Measurements from ENCODE around the gene TNIP2.
"Not testable (repeated sequence)": the region's sequence is repeated elsewhere in the genome, so short reads cannot be mapped to it uniquely, and the experiment has no call there.

Gene TNIP2

DNA sequence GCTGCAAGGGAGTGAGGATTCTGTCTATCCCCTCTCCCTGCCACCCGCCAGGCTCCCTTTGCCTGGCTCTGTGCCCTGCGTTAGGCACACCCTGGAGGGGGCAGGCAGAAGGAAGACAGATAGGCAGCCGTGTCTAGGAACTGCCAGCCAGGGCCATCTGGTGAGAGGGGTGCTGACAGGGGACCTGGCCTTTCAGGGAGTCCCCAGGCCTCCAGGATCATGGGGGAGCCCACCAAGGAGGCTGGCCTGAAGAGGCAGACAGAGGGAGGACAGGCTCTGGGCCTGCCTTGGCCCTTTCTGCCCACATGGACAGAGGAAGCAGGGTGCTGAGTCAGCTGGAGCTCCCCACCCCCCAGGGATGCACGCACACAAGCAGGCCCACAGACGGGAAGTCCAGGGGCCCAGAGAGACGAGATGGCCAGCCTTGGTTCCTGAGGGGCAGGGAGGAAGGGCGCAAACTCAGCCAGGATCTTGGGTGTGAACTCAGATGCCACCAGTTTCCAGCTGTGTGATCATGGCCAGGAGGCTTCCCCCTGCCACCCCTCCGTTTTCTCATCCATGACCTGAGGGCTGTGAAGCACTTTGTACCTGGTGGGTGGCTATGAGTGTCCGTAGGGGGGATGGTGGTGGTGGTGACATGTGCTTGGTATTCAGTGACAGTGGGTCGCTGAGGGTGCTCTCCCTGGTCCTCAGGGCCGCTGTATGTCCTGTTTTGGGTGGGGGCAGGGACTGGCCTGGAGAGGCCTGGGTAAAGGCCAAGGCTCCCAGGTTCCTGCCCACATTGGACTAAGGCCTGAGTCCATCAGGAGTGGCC is 38.6 kb upstream of the TNIP2 start:
- no peak for DNase-seq (ENCODE audit: low read depth)

DNA sequence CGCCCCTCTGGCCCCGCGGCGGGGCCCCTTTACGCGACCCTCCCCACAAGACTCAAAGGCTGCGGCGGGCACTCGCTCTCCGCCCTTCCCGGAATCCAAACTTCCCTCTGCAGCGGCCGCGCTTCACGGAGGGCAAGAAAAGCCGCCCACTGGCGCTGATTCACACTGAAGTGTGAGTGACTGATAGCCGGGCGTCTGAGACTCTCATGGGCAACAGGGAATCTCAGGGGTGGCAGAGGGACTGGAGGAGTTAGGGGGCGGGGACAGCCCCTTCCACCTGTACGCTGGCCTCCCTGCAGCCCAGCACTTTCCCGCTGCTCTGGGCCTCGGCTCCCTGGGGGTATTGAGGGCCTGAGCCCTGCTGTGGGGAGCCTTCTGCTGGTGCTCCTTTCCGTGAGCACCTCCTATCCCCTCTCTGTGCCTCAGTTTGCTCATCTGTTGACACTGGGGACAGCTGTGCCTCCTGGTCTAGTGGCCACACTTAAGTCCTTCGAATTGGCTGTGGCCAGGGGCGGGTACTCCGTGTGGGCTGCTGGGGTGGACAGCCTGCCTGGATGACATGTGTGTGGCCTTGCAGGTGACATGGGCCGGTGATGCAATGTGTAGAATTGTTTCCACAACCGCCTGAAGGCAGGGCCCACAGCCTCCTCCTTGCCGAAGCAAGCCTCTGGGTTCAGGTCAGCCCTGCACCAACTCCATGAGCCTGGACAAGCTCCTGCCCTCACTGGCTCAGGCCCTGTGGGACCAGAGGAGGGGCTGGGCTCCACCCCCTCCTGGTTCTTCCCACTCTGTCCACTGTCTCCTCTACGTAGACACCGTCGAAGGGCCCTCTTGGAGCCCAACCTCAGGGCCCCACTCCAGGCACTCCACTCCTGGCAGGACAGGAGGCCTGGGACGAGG is 37.7 kb upstream of the TNIP2 start:
- no peak for DNase-seq (ENCODE audit: low read depth)

DNA sequence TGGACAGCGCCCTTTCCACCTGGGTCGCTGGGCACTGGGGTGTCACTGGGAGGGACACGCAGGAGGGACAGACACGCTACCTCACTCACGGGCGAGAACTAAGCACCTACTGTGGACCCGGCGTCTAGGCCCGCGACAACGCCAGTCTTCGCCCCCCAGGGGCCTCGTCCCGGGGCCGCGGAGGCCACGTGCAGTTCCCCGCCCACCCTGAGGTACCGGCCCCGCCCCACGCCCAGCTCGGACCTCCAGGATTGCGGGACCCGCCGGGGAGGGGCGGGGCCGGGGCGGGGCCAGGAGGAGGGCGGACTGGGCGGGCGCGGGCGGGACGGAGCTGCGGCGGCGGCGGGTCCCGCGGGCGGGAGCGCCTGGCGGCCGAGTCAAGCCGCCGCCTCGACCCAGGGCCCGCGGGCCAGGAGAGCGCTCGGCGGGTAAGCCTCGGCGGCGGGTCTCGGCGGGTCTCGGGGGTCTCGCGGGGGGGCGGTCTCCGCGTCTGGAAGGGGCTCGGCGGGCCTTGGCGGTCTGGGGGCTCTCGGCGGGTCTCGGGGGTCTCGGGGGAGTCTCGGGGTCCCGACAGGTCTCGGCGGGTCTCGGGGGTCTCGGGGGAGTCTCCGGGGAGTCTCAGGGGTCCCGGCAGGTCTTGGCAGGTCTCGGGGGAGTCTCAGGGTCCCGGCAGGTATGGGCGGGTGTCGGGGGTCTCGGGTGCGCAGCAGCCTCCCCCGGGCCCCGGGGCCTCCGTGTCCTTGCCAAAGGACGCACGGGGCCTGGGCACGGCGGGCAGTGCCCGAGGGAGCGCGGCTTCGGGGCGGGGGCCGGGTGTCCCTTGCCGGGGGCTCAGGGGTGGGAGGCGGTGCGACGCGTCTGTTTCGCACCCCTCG is 36.8 kb upstream of the TNIP2 start, which contains the start of gene SH3BP2:
Gene SH3BP2, plus strand, starts transcription at position 375 of the 875 bp plus-strand sequence. CDS start 27,533 bp downstream, outside the sequence.
- DNase-seq (ENCODE audit: low read depth) = no peak

DNA sequence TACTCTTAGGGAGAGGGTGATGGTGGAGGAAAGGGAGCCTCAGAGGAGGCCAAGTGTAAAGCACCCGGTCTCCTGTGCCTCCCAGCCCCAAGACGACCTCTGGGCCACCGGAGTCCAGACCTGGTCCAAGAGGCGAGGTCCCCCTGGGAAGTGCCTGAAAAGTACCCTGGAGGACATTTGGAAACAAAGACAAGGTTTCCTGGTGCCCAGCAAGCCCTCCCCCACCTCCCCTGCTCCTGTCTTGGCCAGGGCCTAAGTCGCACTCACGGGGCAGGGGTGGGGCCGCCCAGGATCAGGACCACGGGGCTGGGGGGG is 36.2 kb upstream of the TNIP2 start:
- no peak for DNase-seq (ENCODE audit: low read depth)

GRCh38 chr4:2791518-2792395 is 35.6 kb upstream of the TNIP2 start:
- no peak for DNase-seq (ENCODE audit: low read depth)

DNA sequence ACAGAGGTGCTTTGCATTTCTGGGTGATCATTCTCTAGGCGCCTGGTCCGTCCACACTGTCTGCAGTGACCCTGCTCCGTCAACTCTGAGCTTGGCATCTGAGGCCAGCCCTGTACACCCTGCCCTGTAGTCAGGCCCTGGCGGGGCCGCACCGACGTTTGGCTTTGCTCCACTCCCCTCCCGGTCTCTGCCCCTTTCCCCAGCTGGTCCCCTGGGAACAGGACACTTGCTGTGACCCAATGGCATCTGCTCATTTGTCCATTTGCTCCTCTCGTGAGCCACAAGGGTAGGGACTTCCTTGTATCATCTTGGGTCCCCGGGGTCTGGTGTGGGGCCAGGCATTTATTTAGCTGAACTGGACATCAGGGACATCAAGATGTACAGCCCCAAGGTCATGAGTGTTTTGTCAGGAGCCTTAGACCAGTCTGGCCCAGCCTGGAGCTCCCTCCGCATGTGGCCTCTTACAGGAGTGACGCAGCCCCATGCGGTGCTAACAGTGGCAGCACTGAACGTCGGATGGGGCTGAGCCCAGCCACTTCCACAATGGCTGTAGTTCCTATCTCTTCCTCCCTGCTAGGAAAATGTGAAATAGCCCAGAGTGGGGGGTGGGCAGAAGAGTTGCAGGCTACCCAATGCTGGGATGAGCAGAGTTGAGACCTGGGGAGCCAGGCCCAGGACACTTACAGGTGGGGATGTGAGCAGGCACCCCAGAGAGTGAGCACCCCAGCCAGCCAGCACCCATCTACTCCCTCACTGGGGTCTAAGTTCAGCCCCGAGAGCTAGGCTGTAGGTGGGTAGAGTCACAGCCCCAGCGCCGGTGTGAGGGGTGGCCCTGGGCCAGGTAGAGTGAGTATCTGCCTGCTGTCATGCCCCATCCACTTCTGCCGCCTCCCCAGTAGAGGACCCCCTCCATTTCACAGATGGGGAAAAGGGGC is 34.7 kb upstream of the TNIP2 start:
- no peak for DNase-seq (ENCODE audit: low read depth)

DNA sequence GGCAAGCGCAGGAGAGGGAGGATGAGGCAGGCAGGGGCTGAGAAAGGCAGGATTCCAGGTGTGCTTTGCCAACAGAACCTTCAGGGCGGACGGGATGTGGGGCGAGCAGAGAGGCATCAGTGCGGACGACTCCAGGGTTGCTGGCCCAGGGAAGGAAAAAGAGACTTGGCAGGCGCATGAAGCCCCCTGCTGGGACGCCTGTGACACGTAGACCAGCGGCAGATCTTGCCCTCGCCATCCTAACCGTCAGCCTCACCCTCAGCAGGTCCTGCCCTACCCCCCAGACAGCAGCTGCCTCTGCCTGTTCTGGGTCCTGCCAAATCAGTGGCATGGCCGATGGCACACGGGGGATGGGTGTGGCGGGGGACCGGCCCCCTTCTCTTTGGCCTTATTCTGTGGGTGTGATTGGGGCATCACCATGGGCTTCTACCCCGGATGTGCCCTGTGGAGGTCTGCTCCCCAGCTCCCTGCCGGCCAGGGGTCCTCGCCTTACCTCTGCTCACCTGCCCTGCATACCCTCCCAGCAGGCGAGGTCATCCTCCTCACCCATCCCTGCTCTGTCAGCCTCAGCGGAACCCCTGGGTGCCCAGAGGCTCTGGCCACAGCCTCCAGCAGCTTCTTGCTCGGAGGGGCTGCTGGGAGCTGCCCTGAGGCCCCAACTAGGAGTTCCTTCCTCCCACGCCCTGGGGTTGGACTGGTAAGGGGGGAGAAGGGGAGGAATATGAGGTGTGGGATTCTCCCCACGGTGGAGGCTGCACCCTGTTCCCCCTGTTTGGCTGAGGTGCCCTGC is 33.9 kb upstream of the TNIP2 start:
- no peak for DNase-seq (ENCODE audit: low read depth)

- no peak for DNase-seq (ENCODE audit: low read depth)
Observed at GRCh38 chr4:2789351-2789750, 33.2 kb upstream of the TNIP2 start.

- no peak for DNase-seq (ENCODE audit: low read depth)
Observed at GRCh38 chr4:2788532-2789103, 32.5 kb upstream of the TNIP2 start.

DNA sequence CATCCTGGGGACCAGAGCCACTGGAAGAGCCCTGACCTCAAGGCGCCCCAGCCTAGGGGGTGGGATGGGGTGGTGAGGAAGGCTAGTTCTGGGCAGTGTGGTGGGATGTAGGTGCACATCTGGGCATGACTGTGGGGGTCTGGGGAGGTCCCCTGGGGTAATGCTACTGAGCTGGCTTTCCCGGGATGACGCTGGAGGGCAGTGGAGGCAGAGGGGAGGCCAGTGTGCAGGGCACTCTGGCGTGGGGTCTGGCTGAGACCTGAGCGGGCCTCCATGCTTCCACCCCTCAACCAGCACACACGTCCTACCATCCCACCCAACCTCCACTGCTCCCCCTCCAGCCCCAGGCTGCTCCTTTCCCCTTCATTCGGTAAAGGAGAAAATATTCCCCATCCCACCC is 32.0 kb upstream of the TNIP2 start:
- DNase-seq (ENCODE audit: low read depth) = no peak

- no peak for DNase-seq (ENCODE audit: low read depth)
Observed at GRCh38 chr4:2787230-2788100, 31.3 kb upstream of the TNIP2 start.

DNA sequence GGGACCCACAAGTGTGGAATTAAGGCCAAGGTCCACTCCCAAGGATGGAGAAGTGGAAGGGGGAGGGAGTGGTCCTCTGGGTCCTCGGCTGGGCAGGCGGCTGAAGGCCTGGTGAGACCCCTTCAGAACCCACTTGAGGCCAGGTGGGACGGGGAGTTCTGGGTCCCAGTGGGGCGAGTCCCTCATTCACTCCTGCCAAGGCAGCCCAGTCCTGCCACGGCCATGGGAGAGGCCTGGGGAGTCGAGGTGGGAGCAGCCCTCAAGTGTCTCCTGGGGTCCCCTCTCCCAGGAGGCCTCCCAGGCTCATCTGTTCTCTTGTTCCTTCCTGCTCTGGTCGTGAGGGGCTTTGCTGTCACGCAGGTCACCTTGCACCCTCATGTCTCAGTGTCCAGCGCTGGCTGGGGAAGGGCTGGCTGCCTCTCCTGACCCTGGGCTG is 30.7 kb upstream of the TNIP2 start:
- DNase-seq (ENCODE audit: low read depth) = no peak

DNA sequence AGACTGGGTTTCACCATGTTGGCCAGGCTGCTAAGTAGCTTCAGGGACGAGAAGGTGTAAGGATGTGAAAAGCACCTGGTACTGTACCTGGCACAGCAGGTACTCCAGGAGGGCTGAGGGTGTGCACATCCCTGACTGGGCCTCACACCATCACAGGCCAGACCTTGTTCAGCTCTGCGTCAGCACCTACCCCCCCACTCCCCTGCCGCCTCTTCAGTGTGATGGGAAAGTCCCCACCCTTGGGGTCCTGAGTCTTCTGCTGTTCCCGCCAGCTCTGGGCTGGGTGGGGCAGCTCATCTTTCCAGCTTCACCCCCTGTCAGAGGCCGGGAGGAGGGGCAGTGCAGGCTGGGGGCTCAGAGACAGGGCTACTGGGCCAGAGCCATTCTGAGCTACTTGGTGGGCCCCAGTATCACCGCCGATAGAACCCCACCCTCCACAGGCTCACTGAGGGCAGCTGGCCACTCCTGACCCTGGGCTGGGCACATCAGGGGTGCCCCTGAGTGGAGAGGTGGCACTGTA is 30.1 kb upstream of the TNIP2 start:
- DNase-seq (ENCODE audit: low read depth) = peak; percentile 68

GRCh38 chr4:2785613-2786012 is 29.5 kb upstream of the TNIP2 start:
- DNase-seq (ENCODE audit: low read depth) = no peak

- no peak for DNase-seq (ENCODE audit: low read depth)
Observed at GRCh38 chr4:2783790-2784189, 27.7 kb upstream of the TNIP2 start.

GRCh38 chr4:2781911-2782310 is 25.8 kb upstream of the TNIP2 start:
- DNase-seq (ENCODE audit: low read depth) = no peak

DNA sequence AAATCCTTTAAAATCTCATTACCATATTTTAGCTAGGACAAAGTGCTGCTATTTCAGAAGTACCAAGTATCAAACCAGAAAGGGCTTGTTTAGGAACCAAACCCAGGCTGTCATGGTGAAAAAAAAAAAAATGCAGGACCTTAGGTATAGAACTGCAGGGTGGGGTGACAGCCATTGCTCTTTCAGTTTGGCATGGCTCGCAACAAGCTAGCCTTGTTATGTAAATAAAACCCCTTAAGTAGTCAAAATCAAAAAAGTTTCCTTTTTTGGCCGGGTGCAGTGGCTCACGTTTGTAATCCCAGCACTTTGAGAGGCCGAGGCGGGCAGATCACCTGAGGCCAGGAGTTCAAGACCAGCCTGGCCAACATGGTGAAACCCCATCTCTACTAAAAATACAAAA is 24.5 kb upstream of the TNIP2 start:
- not testable (repeated sequence) for DNase-seq (ENCODE audit: low read depth)

DNA sequence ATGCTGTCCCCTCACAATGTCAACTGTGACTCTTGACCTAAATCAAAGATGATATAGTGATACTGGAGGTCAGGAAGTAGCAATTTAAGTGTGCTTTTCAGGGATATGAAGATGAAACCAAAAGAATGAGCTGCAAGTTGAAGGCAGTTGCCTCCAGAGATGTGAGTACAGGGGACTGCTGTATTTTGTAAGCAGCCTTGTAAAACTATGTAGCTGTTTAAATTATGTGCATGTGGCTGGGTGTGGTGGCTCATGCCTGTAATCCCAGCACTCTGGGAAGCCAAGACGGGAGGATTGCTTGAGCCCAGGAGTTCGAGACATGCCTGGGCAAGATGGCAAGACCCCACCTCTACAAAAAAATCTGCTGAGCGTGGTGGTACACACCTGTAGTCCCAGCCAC is 15.1 kb upstream of the TNIP2 start:
- no peak for DNase-seq (ENCODE audit: low read depth)
